WI38 (cell line): ENCODE results near the gene HSD17B8.

ENCODE experiments used
- H3K4me3 ChIP-seq: 2 replicates; pipeline ENCODE4 v1.5.1; 2011; ENCODE audit warnings: low read depth, mild to moderate bottlenecking, control low read depth, low read length
- TF ChIP-seq, protein P1 (sequence below): IDR thresholded peaks from 2 replicates; pipeline ENCODE4 v1.5.1; 2012; ENCODE audit warnings: low read depth, mild to moderate bottlenecking, control low read depth, low read length

The HSD17B8 gene

DNA sequence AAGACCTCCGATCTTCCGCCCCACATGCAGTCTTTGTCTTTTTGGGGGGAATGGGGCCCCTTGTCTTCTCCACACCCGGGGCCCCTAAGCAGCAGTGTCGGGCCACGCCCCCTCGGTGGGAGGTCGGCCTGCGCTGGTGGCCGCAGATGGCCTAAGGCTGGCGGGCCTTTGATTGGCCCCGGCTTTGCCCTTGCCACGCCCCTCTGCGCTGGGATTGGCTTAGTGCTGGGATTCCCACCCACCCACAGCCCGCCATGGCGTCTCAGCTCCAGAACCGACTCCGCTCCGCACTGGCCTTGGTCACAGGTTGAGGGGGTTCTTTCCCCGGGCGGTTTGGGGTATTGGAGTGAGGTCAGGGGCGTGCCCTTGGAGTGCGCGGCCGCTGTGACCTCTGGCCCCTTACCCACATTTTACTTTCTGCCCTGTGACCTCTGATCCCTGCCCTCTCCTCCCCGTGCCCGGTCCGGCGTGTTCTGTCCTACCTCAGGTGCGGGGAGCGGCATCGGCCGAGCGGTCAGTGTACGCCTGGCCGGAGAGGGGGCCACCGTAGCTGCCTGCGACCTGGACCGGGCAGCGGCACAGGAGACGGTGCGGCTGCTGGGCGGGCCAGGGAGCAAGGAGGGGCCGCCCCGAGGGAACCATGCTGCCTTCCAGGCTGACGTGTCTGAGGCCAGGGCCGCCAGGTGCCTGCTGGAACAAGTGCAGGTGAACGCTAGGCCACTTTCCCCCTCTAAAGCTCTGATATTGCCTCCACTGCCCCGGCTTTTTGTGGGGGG lies at the start of gene HSD17B8:
Gene HSD17B8, plus strand, starts transcription at position 241 of the 776 bp plus-strand sequence. Its CDS starts 14 bp downstream, at position 255.
- H3K4me3 ChIP-seq: peak within 1 kb of the TSS; percentile 68
- TF ChIP-seq, protein P1, sequence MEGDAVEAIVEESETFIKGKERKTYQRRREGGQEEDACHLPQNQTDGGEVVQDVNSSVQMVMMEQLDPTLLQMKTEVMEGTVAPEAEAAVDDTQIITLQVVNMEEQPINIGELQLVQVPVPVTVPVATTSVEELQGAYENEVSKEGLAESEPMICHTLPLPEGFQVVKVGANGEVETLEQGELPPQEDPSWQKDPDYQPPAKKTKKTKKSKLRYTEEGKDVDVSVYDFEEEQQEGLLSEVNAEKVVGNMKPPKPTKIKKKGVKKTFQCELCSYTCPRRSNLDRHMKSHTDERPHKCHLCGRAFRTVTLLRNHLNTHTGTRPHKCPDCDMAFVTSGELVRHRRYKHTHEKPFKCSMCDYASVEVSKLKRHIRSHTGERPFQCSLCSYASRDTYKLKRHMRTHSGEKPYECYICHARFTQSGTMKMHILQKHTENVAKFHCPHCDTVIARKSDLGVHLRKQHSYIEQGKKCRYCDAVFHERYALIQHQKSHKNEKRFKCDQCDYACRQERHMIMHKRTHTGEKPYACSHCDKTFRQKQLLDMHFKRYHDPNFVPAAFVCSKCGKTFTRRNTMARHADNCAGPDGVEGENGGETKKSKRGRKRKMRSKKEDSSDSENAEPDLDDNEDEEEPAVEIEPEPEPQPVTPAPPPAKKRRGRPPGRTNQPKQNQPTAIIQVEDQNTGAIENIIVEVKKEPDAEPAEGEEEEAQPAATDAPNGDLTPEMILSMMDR: no peak

GRCh38 chr6:33156561-33156960 lies 47.9 kb upstream of the HSD17B8 start:
- no peak overlapping the region for H3K4me3 ChIP-seq
- TF ChIP-seq, protein P1: no peak

- TF ChIP-seq, protein P1: no peak
- no peak overlapping the region for H3K4me3 ChIP-seq
These were observed 47.5 kb upstream of the HSD17B8 start for GRCh38 chr6:33156964-33157363.

- TF ChIP-seq, protein P1: no peak
- H3K4me3 ChIP-seq: no peak overlapping the region
These were observed 44.4 kb upstream of the HSD17B8 start for GRCh38 chr6:33160096-33160495.

DNA sequence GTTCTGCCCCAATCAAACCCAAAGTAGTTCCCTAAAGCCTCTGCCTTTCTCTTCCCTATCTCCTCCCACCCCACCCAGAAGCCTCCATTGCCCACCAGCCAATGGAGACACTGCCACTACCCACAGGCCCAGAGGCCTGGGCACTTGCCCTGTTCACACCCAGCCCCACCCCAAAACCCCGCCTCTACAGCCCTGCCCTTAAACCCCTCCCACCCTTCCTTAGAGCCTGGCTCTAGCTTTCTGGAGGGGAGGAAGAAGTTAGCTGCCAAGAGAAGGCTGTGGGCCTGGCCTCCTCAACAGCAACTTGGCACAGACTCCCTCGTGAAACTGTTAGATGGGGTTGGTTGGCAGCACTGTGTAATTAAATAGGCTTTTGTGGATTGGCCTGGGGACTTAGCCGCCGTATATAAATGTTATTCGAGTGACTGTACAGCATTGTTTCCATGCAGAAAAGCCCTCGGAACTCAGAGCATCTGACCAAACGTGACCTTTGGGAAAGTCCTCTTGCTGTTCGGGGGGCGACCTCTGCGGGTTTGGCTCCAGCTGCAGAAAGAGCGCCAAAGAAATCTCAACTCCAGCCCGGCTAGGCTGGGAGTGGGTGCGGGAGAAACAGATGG lies 43.6 kb upstream of the HSD17B8 start:
- H3K4me3 ChIP-seq: peak overlapping the region; percentile 49; the same call in 1 of the 2 replicates
- TF ChIP-seq, protein P1: no peak

GRCh38 chr6:33161354-33162331 lies 42.8 kb upstream of the HSD17B8 start:
- H3K4me3 ChIP-seq: peak overlapping the region; percentile 49

More at GRCh38 chr6:33161354-33162331, 42.8 kb upstream of the HSD17B8 start:
- TF ChIP-seq, protein P1: peak; percentile 95
